ENCODE results near the gene PSEN1.

GRCh38 chr14:73166399-73166798 is 30.1 kb downstream of the PSEN1 start:
- TF ChIP-seq CTCF (IDR thresholded peaks at IDR 0.05) (no peak), POLR2A (IDR thresholded peaks at IDR 0.05) (no peak), EP300 (IDR thresholded peaks at IDR 0.05) (no peak)

Data from tibial nerve (tissue), 4 donors.